GM12801 (cell line): Measurements from ENCODE around the gene CABP5.

Source experiments
- CTCF ChIP-seq: IDR thresholded peaks from one replicate; pipeline ENCODE4 v1.5.1; 2011; ENCODE audit warnings: control low read depth; ENCODE audit not compliant: insufficient read length; ENCODE audit errors: extremely low read depth

CABP5 gene

GRCh38 chr19:48041877-48042580 lies 1.9 kb downstream of the CABP5 start:
- no peak for TF ChIP-seq CTCF

GRCh38 chr19:48036765-48037164 lies 7.1 kb downstream of the CABP5 start:
- TF ChIP-seq CTCF = no peak

- no peak for TF ChIP-seq CTCF
Measured at GRCh38 chr19:48033604-48034003, 10.3 kb downstream of the CABP5 start.

GRCh38 chr19:48030073-48030472 lies 13.8 kb downstream of the CABP5 start:
- no peak for TF ChIP-seq CTCF

GRCh38 chr19:48029431-48029830 lies 14.4 kb downstream of the CABP5 start:
- TF ChIP-seq CTCF = no peak

GRCh38 chr19:48025480-48025879 lies 18.4 kb downstream of the CABP5 start:
- no peak for TF ChIP-seq CTCF

GRCh38 chr19:48023518-48023917 lies 20.4 kb downstream of the CABP5 start:
- TF ChIP-seq CTCF = no peak

GRCh38 chr19:48023011-48023410 lies 20.9 kb downstream of the CABP5 start:
- no peak for TF ChIP-seq CTCF
